ENCODE measurements around the gene TFAP2E. TPM values are rescaled to one million over a fixed set of nuclear protein-coding genes. Genes with fewer than 3 reads are reported as not detected.

Gene TFAP2E
- total RNA-seq, 3 donors from 2014 or later (not counting 1 experiment from before 2014, with no cell fraction given): 6.6 to 7.3 (median 6.9) TPM

GRCh38 chr1:35568975-35569395 is 4.1 kb upstream of the TFAP2E start:
- Histone ChIP-seq H3K27ac (ENCODE audit: low read length) (no peak overlapping the region), H3K9me3 (ENCODE audit: control insufficient read depth, insufficient read depth, low read length) (no peaks in the 10 kb centered on the region), H3K27me3 (ENCODE audit: control insufficient read depth, insufficient read depth, low read length) (no peaks in the 10 kb centered on the region), H3K4me1 (ENCODE audit: control insufficient read depth, insufficient read depth, low read length) (peaks cover 21% of the 10 kb centered on the region), H3K36me3 (ENCODE audit: control insufficient read depth, insufficient read depth, low read length) (peaks cover 2% of the 10 kb centered on the region), H3K4me3 (ENCODE audit: low read length) (no peak overlapping the region)
- WGBS (ENCODE audit: insufficient coverage): 31% methylated on average over 4 of the region's 4 CpGs
- H3K4me1 Mint-ChIP-seq: peaks cover 34 to 61% of the 10 kb centered on the region in 2 donors
- H3K27me3 Mint-ChIP-seq (ENCODE audit: low read depth in 2 of 2): no peaks in the 10 kb centered on the region
- H3K9me3 Mint-ChIP-seq: no peaks in the 10 kb centered on the region
- no peak overlapping the region for H3K4me3 Mint-ChIP-seq
- intact Hi-C loops (cut with micrococcal nuclease): loop anchor here (1.0 to 5.0 kb wide), 3 partner anchors 73 to 158 kb away; partner anchors contain the start of gene PSMB2
- DNase-seq: peak; percentile 54 to 85
- H3K27ac Mint-ChIP-seq: no peak overlapping the region
- peak; percentile 79 for TF ChIP-seq CTCF (IDR thresholded peaks at IDR 0.05)
- H3K36me3 Mint-ChIP-seq: no peaks in the 10 kb centered on the region
- peak; percentile 61 to 72 (median 63) for ATAC-seq

- Histone ChIP-seq H3K4me1 (ENCODE audit: control insufficient read depth, insufficient read depth, low read length) (peaks cover 16% of the 10 kb centered on the region), H3K27ac (ENCODE audit: low read length) (no peak overlapping the region), H3K27me3 (ENCODE audit: control insufficient read depth, insufficient read depth, low read length) (no peaks in the 10 kb centered on the region), H3K4me3 (ENCODE audit: low read length) (no peak overlapping the region), H3K36me3 (ENCODE audit: control insufficient read depth, insufficient read depth, low read length) (no peaks in the 10 kb centered on the region), H3K9me3 (ENCODE audit: control insufficient read depth, insufficient read depth, low read length) (no peaks in the 10 kb centered on the region)
- H3K36me3 Mint-ChIP-seq: no peaks in the 10 kb centered on the region
- peak overlapping the region; percentile 49 for H3K4me3 Mint-ChIP-seq
- no peak overlapping the region for H3K27ac Mint-ChIP-seq
- 78% methylated on average over 1 of the region's 1 CpG for WGBS (ENCODE audit: insufficient coverage)
- DNase-seq (no peak), ATAC-seq (no peak)
- H3K9me3 Mint-ChIP-seq: no peaks in the 10 kb centered on the region
- TF ChIP-seq CTCF (IDR thresholded peaks at IDR 0.05): no peak
- peaks cover 27 to 52% of the 10 kb centered on the region in 2 donors for H3K4me1 Mint-ChIP-seq
- H3K27me3 Mint-ChIP-seq (ENCODE audit: low read depth in 2 of 2): no peaks in the 10 kb centered on the region
- intact Hi-C loops (cut with micrococcal nuclease): loop anchor here (1.0 to 5.0 kb wide), 3 partner anchors 72 to 157 kb away; partner anchors contain the start of gene PSMB2
Observed at GRCh38 chr1:35569936-35570335, 3.2 kb upstream of the TFAP2E start.

GRCh38 chr1:35570589-35571137 is 2.5 kb upstream of the TFAP2E start:
- intact Hi-C loops (cut with micrococcal nuclease): no loop called here
- 94% methylated on average over 10 of the region's 10 CpGs for WGBS (ENCODE audit: insufficient coverage)
- peaks cover 17% of the 10 kb centered on the region for H3K4me1 ChIP-seq (ENCODE audit: control insufficient read depth, insufficient read depth, low read length)
- no peak overlapping the region for H3K27ac Mint-ChIP-seq
- DNase-seq: no peak
- H3K4me3 ChIP-seq (ENCODE audit: low read length): no peak overlapping the region
- no peak for ATAC-seq
- no peak overlapping the region for H3K4me3 Mint-ChIP-seq
- TF ChIP-seq CTCF (IDR thresholded peaks at IDR 0.05): no peak
- no peaks in the 10 kb centered on the region for H3K36me3 Mint-ChIP-seq
- H3K9me3 ChIP-seq (ENCODE audit: control insufficient read depth, insufficient read depth, low read length): no peaks in the 10 kb centered on the region
- no peaks in the 10 kb centered on the region for H3K36me3 ChIP-seq (ENCODE audit: control insufficient read depth, insufficient read depth, low read length)
- H3K27ac ChIP-seq (ENCODE audit: low read length): no peak overlapping the region
- H3K27me3 ChIP-seq (ENCODE audit: control insufficient read depth, insufficient read depth, low read length): no peaks in the 10 kb centered on the region
- no peaks in the 10 kb centered on the region for H3K27me3 Mint-ChIP-seq (ENCODE audit: low read depth in 2 of 2)
- peaks cover 33 to 59% of the 10 kb centered on the region in 2 donors for H3K4me1 Mint-ChIP-seq
- no peaks in the 10 kb centered on the region for H3K9me3 Mint-ChIP-seq

- no peaks in the 10 kb centered on the region for H3K27me3 Mint-ChIP-seq (ENCODE audit: low read depth in 2 of 2)
- H3K27ac Mint-ChIP-seq: peak overlapping the region in 1 of 2 donors; percentile 16
- intact Hi-C loops (cut with micrococcal nuclease): no loop called here
- no peak for DNase-seq
- peaks cover 39 to 65% of the 10 kb centered on the region in 2 donors for H3K4me1 Mint-ChIP-seq
- no peak overlapping the region for H3K27ac ChIP-seq (ENCODE audit: low read length)
- no peaks in the 10 kb centered on the region for H3K9me3 Mint-ChIP-seq
- H3K4me3 ChIP-seq (ENCODE audit: low read length): no peak overlapping the region
- H3K9me3 ChIP-seq (ENCODE audit: control insufficient read depth, insufficient read depth, low read length): no peaks in the 10 kb centered on the region
- H3K4me3 Mint-ChIP-seq: no peak overlapping the region
- no peak for ATAC-seq
- peaks cover 23% of the 10 kb centered on the region for H3K4me1 ChIP-seq (ENCODE audit: control insufficient read depth, insufficient read depth, low read length)
- H3K36me3 ChIP-seq (ENCODE audit: control insufficient read depth, insufficient read depth, low read length): no peaks in the 10 kb centered on the region
- no peaks in the 10 kb centered on the region for H3K36me3 Mint-ChIP-seq
- TF ChIP-seq CTCF (IDR thresholded peaks at IDR 0.05): no peak
- no peaks in the 10 kb centered on the region for H3K27me3 ChIP-seq (ENCODE audit: control insufficient read depth, insufficient read depth, low read length)
- WGBS (ENCODE audit: insufficient coverage): 95% methylated on average over 7 of the region's 8 CpGs
Observed at GRCh38 chr1:35571263-35571662, 1.9 kb upstream of the TFAP2E start.

Data from natural killer cell (primary cell).